Measurements from ENCODE around the gene SDF4. TPM values are rescaled to one million over a fixed set of nuclear protein-coding genes. Genes with fewer than 3 reads are reported as not detected.

SDF4 gene
- total RNA-seq, 1 experiment from 2014 or later, result 254 TPM

DNA sequence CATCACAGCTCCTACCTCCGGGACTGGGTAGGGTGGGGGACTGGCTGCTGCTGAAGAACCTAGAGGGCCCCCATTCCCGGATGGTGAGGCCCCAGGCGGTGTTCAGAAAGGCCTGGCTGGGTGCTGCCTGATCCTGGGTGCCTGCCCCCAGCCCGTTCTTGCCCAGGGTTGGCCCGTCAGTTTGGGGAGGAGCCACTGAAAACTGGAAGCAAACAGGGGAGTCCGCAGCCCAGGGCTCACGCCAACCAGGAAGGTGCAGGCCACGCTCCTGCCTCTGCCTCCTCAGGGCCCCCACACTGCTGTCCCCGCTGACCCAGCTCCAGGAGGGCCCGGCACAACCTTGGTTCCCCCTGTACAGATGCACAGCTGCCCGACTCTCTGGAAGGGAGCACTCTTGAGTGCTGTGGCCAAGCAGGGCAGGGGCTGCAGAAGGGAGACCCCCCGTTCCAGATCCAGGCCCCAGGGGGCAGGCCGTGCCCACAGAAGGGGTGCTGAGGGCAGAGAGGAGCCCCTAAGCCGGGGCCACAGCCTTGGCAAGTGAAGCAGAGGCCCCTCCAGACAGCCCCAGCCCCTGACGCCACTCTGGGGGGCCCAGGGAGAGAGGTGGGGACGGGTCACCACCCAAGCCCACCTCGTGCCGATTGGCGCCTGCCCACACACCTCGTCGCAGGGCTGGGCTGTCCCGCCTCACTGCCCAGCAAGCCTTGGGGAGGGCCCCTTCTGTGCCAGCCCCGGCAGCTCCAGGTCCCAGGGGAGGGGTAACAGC, 9.2 kb upstream of the SDF4 start:
- no peak for DNase-seq
- Histone ChIP-seq H3K4me3 (ENCODE audit: low read length) (no peak overlapping the region), H3K79me2 (ENCODE audit: low read length) (no peaks in the 10 kb centered on the region), H3K36me3 (ENCODE audit: low read depth, low read length) (no peaks in the 10 kb centered on the region), H3K4me1 (ENCODE audit: insufficient read depth, low read length) (peaks cover 41% of the 10 kb centered on the region), H2AFZ (ENCODE audit: low read length) (no peak overlapping the region), H3K27ac (ENCODE audit: low read length) (no peak overlapping the region), H3K9ac (ENCODE audit: low read length) (no peak overlapping the region), H3F3A (ENCODE audit: low read length, unreplicated experiment) (no peaks in the 10 kb centered on the region), H3K27me3 (ENCODE audit: low read length) (no peaks in the 10 kb centered on the region), H3K4me2 (ENCODE audit: low read length) (no peak overlapping the region), H3K9me3 (ENCODE audit: low read length) (no peaks in the 10 kb centered on the region), H3K9me2 (replicated peaks; ENCODE audit: low read length) (no peaks in the 10 kb centered on the region), H4K20me1 (ENCODE audit: low read length) (no peaks in the 10 kb centered on the region)
- CTCF ChIA-PET, result no interaction called here
- no peak for ATAC-seq
- TF ChIP-seq, protein P1, sequence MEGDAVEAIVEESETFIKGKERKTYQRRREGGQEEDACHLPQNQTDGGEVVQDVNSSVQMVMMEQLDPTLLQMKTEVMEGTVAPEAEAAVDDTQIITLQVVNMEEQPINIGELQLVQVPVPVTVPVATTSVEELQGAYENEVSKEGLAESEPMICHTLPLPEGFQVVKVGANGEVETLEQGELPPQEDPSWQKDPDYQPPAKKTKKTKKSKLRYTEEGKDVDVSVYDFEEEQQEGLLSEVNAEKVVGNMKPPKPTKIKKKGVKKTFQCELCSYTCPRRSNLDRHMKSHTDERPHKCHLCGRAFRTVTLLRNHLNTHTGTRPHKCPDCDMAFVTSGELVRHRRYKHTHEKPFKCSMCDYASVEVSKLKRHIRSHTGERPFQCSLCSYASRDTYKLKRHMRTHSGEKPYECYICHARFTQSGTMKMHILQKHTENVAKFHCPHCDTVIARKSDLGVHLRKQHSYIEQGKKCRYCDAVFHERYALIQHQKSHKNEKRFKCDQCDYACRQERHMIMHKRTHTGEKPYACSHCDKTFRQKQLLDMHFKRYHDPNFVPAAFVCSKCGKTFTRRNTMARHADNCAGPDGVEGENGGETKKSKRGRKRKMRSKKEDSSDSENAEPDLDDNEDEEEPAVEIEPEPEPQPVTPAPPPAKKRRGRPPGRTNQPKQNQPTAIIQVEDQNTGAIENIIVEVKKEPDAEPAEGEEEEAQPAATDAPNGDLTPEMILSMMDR (conservative IDR thresholded peaks at IDR 0.05; ENCODE audit: low read depth, low read length), result no peak
- TF ChIP-seq EZH2 (IDR thresholded peaks at IDR 0.05; ENCODE audit: low read length, unreplicated experiment) (no peak), EZH2phosphoT487 (IDR thresholded peaks at IDR 0.05; ENCODE audit: borderline replicate concordance, low read length) (no peak)
- POLR2A ChIA-PET (ENCODE audit: unreplicated experiment), result interaction anchor here (0.6 kb wide), 1 partner anchor 35 kb away, joined by 11 read pairs; no protein-coding TSS in a partner anchor
- no TSS peak for BruUV-seq (replicated peaks)
- intact Hi-C loops (cut with micrococcal nuclease), result no loop called here

DNA sequence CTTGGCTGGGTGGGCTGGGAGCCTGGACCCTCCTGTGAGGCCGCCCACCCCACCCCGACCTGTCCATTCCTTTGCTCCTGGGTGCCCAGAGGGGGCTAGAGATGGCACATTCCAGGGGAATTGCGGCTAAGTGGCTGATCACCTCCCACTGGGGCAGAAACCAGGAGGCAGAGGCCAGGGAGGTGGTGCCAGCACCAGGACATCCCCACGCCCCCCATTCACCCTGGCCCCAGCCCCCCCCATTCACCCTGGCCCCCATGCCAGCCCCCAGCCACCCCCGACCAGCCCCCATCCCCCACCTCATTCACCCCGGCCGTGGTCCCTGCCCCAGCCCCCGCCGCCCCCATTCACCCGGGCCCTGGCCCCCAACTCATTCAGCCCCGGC, 8.5 kb upstream of the SDF4 start:
- no peak overlapping the region for H3K4me3 ChIP-seq (ENCODE audit: low read length)
- BruUV-seq (replicated peaks), result no TSS peak
- DNase-seq, result no peak
- H3K79me2 ChIP-seq (ENCODE audit: low read length), result peaks cover 4% of the 10 kb centered on the region
- H4K20me1 ChIP-seq (ENCODE audit: low read length), result no peaks in the 10 kb centered on the region
- ChIA-PET POLR2A (ENCODE audit: unreplicated experiment) (no interaction called here), CTCF (interaction anchor here (1.7 kb wide), 1 partner anchor 24 kb away, joined by 4 read pairs; no protein-coding TSS in a partner anchor)
- no peak overlapping the region; the same call in 1 of the 2 replicates for H3K4me2 ChIP-seq (ENCODE audit: low read length)
- no peak overlapping the region for H3K9ac ChIP-seq (ENCODE audit: low read length)
- TF ChIP-seq EZH2phosphoT487 (IDR thresholded peaks at IDR 0.05; ENCODE audit: borderline replicate concordance, low read length), result no peak
- no peak for TF ChIP-seq EZH2 (IDR thresholded peaks at IDR 0.05; ENCODE audit: low read length, unreplicated experiment)
- TF ChIP-seq, protein P1 (conservative IDR thresholded peaks at IDR 0.05; ENCODE audit: low read depth, low read length), result no peak
- ATAC-seq, result no peak
- H3K36me3 ChIP-seq (ENCODE audit: low read depth, low read length), result no peaks in the 10 kb centered on the region
- no peaks in the 10 kb centered on the region for H3F3A ChIP-seq (ENCODE audit: low read length, unreplicated experiment)
- intact Hi-C loops (cut with micrococcal nuclease), result no loop called here
- H3K9me3 ChIP-seq (ENCODE audit: low read length), result no peaks in the 10 kb centered on the region
- no peak overlapping the region for H3K27ac ChIP-seq (ENCODE audit: low read length)
- no peaks in the 10 kb centered on the region for H3K27me3 ChIP-seq (ENCODE audit: low read length)
- H3K9me2 ChIP-seq (replicated peaks; ENCODE audit: low read length), result no peaks in the 10 kb centered on the region
- no peak overlapping the region for H2AFZ ChIP-seq (ENCODE audit: low read length)
- H3K4me1 ChIP-seq (ENCODE audit: insufficient read depth, low read length), result peaks cover 43% of the 10 kb centered on the region

Data from PC-3 (cell line).